Stimulated activated CD8-positive, alpha-beta memory T cell treated with anti-CD3 and anti-CD28 coated beads, Interleukin-2, amount 100 ng/mL, for 48 hours (primary cell): ENCODE results near the gene EYA4.

ENCODE experiments used
- DNase-seq, 2 donors: peaks; one replicate each; pipeline ENCODE4 v3.0.0-alpha.2; 2020; ENCODE audit warnings: low read depth in 2 of 2

Gene EYA4

DNA sequence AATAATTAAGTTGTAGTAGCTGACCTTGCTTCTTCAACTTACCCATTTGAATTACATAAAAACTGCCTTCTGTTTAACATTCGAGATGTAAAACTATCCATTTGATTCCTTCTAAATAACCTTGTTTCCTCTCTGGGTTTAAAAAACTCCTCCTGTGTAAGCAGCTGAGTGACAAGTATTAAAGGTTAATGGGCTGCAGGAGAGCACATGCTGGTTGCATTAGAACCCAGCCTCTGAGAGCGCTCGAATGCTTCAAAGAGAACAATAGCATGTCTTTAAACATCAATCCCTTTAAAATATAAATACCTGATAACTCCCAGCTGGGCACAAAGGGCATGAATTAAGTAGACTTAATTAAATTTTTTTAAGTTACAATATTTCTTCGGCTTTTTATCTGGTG is 215.8 kb downstream of the EYA4 start:
- DNase-seq: no peak

DNA sequence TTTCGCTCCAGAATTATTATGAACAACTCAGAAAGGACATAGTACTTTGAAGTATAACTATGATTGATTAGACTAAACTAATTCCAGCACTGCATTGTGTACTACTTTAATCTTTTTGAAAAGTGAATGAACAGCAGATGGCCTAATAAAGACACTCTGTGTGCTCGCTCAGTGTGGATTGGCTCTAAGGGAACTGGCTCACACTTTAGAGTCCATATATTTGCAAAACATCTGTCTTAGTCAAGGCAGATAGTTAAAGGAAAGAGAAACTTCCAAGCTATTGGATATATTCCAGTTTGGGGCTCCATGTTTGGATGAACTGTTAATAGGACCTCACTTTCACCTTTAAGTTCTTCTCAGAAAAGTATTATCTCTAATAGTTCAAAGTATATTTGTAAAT is 218.9 kb downstream of the EYA4 start:
- DNase-seq: no peak

DNA sequence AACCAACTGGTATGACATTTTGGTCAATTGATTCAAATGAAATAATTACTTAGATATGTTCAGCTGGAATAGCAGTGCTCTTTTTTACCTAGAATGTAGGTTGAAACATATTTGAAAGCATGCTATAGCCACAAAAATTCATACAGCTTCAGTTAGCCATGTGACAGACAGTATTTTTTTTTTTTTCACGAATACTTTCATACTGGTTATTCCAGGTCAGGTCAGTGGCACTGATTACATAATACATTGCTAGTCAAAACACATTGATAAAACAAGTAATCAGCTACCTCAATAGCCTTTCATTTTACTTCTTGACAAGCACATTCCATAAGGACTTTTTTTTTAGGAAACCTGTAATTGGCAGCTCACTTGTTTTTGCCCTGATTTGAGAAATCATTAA is 222.6 kb downstream of the EYA4 start:
- no peak for DNase-seq

DNA sequence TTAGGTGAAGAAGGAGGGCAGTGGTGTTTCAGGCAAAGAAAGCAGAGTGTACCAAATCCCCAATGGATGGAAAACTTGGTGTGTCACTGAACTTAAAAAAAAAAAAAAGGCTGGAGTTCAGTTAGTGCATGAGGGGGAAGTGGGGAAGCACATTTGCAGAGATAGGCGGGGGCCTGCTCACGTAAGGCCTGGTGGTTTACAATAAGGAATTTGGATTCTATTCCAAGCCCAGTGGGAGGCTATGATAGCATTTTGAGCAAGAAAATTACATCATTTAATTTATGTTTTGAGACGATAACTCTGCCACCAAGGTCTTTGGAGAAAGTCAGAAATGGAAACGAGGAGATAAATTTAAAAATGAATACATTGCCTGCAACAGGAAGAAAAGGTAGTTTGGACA is 225.5 kb downstream of the EYA4 start:
- DNase-seq: no peak

DNA sequence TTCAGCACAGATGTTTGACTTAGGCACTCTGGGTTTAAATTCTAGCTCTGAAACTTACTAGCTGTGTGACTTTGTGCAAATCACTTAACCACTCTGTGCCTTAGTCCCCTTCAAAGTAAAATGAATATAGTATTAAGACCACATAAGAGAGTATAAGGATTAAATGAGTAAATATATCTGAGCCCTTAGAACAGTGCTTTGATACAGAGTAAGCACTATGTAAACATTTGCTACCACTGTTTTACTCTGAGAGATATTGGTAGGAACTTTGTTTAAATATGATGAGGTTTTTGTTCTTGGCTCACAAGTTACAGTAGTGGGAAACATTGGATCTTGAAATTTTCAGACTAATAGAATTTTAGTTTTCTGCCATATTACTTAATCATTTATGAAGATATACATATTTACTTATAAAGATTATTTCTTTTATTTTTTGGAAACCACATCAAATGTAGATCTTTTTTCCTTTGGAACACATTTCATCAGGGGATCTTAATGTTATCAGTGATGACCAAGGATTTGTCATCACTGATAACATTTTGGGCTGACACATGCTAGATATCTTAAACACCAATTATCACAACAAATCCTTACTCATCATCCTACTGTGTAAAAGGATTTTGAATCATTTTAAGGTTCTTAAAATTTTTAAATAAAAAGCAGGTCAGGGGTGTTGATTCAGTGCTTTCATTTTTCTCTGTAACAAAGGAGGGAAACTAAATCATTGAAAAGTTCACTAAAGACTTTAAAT is 226.2 kb downstream of the EYA4 start:
- no peak for DNase-seq

DNA sequence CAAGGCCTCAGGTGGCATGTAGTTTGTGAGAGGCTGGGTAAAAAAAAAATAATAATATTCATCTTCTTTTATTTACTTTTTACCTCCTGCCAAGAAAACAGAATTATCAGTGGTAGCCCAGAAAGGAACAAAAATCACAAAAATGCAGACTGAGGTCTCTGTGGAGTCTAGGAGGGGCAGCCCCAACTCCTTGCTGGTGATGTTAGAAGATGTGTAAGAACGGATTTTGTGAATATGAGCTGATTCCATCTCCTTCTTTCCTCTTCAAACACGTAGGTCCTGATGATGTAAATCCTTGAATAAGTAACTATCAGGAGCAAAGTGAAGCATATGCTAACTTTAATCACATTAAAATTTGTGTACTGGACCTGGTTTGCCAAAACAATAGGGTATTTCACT is 226.8 kb downstream of the EYA4 start:
- DNase-seq: no peak

DNA sequence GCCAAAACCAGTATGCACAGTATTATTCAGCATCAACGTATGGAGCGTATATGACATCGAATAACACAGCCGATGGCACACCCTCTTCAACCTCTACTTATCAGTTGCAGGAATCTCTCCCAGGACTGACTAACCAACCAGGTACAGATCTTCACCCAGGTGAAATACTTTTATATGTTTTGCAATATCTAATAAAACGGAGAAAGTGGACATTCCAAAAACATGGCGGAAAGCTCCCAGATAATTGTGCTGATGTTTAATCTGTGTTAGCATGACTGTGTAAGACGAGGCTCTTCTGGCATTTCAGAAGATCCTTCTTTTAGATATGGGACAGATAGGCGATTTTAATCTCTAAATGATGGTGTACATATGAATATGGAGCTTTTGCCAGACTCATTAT is 227.4 kb downstream of the EYA4 start:
- no peak for DNase-seq

DNA sequence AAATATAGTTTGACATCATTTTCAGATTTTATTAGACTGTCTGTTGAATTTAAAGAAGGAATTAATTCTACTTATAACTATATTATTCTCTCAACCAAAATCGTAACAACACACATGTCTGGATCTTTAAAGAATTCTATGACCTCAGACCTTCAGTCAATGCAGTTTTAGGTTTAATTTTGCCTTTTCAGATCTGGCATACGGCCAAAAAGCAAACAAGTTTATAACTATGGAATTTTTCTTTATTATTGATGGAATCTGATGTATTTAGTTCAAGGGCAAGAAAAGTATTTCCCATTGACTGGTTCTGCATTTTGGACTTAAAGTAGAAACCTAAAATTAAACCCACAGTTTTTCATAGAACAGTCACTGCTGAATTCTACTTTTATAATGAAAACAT is 233.4 kb downstream of the EYA4 start:
- DNase-seq: no peak

DNA sequence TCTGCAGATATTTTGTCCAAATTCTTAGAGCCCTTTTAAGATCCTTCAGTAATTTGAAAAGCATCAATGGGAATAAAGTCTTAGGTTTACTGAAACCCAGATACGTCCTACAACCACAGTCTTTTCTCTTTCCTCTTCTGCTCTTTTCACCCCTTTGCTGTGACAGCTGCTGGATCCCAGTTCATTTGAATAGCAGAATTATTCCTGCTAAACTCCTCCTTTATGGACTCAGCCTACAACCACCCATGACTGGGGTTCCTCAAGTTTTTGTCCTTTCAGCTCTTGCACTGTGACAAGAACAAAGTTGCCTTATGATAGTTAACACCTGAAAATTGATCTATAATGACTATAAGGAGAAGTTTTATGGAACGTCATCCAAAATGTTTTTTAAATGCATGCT is 237.5 kb downstream of the EYA4 start:
- DNase-seq: no peak

DNA sequence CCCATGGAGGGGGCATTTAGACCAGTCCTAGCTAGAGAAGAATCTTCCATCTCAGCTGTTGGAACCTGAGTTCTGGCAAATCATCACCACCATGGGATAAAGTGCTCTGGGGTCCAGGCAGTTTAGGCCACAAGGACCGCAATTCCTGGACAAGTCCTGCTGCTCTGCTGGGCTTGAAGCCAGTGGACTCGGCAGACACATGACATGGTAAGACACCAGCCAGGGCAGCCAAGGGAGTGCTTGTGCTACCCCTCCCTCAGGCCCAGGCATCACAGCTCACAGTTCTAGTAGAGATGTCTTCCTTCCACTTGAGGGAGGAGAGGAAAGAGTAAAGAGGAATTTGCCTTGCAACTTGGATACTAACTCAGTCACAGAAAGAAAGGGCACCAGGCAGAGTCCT is 246.0 kb downstream of the EYA4 start:
- no peak for DNase-seq

DNA sequence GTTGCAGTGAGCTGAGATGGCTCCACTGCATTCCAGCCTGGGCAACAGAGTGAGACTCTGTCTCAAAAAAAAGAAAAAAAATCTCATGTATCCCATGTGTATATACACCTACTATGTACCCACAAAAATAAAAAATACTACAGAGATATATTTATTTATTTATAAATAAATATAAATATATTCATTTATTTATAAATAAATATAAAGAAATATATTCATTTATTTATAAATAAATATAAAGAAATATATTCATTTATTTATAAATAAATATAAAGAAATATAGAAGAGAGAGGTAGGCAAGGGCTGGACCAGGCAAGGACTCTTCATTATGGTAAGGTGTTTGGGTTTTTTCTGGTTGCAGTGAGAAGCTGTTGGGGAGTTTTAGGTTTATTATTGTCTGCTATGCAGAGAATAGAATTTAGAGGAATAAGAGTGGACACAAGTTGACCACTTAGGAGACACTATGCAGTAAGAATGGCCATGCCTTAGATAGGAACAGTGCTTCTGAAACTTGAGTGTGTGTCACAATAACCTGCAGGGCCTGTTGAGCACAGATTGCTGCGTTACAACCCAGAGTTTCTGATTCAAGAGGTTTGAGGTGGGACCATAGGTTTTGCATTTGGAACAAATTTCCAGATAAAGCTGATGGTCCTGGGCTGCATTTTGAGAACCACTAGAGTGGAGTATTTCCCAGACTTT is 254.2 kb downstream of the EYA4 start:
- no peak for DNase-seq

DNA sequence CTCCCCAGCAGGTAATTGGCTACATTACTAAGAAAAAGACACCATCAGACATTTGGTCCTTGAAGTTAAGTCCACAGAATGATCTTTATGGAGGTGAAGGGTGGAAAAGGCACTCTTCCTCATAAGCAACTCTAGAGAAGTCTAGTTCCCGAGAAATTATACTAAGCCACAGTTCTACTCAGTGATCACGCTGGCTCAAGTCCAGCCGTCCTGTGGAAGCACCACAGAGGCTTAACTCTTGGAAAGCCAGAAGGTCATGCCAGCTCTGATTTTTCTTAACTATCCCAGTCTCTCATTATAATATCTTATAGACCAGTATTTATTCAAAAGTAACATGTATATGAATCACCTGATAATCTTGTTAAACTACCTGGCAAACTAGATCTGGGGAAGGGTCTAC is 258.5 kb downstream of the EYA4 start:
- no peak for DNase-seq

DNA sequence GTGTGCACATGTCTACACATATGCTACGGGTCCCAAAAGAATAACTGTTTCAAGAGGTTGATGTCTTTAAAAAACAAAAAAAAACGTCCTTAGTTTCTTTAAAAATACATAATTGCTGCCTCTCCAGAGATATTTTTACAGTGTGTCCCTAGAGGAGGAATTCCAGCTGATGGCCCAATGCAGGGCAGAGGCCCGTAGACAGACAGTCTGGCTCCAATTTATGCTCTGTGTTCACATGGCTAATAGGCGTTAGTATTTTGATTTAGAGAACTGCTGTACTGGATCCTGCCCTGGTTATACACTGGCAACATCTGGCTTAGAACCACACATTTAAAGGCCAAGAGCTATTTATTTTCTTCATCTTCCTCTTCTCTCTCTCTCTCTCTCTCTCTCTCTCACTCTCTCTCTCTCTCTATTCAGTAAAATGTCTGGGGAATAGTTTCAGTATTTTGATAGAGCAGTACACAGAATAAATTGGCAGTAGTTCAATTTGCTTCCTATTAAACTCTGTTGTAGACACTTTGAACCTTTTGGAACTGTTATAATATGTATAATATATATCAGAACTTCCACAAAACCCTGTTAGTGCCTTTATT is 260.6 kb downstream of the EYA4 start:
- no peak for DNase-seq

DNA sequence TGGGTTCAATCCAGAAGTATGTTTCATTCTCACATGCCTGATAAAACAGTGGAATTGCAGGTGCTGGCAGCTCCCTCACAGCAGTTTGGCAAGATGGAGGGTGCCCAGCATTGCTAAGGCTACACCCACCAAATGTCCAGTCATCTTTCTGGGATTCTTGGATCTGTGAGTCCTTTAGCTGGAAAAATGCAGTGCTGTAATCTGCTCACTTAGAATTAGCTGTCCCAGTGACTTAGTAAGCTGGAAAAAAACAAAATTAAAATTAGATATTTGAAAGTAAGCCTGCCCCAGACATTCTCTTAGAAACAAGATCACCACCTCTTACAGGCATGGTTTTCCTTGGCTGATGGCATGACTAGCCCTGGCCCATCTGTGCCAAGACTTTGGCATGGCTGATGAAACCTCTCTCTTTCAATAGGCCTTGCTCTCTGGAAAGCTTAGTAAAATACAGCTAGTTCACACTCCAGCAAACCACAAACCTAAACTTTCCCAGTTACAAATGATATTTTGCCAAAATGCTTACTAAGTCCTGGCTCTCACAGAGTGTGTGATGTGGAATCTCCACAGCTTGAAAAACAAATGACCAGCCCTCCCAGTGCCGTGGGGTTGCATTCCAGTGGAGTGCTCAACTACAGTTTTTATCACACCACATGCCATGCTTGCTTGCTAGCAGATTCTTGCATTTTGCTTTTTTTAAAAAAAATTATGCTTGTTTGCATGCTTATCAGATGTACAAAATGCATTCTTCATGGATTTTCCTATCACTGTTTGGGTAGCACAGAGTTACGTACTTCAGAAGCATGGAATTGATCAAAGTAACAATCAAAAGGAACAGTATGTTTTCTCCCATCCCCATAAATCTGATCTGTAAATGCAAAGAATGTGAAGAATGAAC is 261.5 kb downstream of the EYA4 start:
- no peak for DNase-seq

DNA sequence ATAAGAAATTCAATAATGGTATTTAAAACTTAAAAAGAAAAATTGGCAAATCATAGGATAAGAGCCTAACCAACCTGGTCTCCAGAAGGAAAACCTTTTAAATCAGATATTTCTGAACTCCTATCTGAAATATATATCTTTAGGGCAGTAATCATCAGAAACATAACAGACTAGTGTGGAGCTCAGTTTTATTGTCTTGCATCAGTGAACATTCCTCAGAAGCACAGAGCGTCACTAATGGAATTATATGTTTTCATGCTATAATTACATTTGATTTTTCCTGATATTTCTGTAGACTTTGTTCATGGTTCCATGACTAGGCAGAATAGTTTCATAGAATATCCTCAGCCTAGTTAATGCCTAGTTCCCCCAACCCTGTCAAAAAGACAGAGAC is 262.2 kb downstream of the EYA4 start:
- no peak for DNase-seq

DNA sequence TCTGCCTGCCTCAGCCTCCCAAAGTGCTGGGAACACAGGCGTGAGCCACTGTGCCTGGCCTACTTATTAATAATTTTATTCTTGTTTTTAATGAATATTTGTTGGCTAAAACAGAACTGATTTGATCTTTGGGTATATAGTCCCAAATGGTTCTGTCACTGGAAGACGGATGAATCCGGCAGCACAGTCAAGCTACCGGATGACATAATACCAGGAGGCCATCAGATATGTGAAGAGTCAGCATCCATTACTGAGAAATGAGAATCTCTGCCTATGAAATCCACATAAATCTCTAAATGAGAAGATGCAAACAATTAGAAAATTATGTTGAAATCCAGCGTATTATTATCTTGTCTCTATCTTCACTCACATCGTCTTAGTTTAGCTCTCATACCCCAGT is 263.0 kb downstream of the EYA4 start:
- DNase-seq: no peak

DNA sequence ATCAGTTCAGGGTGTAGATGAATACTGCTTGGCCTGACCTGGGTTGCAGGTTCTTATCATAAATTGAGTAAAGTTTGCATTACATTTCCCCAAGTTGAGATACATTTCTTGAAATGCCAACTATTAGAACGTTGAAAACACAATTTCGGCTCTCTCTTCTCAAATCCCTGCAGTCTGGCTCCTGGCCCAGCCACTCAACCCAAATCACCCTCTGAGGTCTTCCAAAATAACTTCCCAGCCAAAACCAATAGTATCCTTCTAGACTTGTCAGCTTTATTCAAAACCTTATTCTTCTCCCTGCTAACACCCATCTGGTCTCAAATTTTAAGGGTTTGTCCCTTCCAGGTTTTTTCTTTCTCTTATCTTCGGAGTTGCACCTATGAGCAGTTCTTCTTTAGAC is 263.6 kb downstream of the EYA4 start:
- no peak for DNase-seq

DNA sequence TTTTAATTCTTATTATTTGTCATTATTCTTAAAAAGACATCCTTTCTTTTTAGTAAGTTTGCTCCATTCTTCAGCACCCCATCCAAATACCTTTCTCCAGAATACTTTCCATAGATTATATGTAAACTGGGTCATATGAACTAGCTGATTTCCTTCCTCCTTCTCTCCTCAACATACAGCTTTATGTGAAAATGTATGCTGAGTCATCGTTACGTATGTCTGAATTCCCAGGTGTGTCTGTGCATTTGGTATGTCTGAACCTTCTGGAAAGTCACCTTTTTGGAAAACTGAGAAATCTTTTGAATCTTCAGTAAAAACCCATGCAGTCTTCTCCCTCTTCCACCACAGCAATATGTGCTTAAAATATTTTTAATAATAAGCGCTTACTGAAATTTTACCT is 264.5 kb downstream of the EYA4 start:
- no peak for DNase-seq

DNA sequence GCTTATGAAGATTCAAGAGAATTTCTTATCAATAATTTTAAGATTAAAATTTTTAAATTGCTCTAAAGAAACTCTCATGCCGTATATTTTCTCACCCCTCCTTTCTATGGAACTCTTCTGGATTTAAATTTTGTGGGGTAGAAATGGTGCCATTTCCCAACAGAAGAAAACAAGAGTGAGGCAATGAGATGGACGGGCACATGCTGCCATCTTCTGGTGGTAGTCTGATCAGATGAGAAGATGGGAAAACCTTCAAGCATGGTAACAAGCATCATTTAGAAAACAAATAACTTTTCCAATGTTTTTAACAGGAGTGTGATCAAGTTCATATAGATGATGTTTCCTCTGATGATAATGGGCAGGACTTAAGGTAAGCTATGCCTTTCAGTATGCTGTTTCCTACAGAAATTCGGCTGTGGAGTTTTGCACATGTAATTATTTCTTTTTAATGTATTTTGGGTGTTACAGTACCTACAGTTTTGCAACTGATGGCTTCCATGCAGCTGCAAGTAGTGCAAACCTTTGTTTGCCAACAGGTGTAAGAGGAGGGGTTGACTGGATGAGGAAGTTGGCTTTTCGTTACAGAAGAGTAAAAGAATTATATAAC is 271.4 kb downstream of the EYA4 start:
- DNase-seq: peak; percentile 1

DNA sequence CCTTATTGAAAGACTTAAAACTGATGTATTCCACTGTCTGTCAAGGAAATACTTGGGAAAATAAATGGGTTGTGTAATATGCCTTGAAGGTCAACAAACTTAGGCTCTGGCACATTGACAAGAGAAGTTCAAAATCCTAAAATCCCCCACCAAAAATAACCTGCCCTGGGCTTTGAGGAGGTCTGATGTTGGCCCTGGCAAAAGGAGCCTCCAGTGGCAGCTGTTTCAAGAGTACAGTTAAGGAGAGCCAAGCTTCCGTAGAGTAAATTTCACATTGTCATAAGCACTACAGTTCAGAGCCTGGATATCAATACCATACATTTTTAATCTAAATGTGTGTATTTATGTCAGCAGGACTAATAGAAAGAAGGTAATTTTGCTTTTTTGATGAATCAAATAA is 282.7 kb downstream of the EYA4 start:
- no peak for DNase-seq

DNA sequence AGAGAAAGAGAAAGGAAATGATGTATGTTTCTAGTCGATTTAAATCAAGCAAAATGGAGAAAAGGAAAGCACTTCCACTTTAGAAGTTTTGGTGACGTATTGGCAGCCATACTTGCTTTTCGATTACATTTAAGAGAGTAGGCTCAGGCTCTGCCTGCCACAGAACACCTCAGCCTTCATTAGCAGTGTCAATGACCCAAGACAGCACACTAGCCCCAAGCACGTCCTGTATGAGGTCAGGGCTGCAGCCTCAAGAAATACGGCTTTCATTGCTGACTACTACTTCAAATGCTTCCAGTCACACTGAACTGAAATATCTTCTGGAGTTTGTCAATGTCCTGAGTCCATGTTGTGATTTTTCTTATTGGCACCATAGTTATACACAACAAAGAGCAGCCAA is 285.3 kb downstream of the EYA4 start:
- DNase-seq: no peak

DNA sequence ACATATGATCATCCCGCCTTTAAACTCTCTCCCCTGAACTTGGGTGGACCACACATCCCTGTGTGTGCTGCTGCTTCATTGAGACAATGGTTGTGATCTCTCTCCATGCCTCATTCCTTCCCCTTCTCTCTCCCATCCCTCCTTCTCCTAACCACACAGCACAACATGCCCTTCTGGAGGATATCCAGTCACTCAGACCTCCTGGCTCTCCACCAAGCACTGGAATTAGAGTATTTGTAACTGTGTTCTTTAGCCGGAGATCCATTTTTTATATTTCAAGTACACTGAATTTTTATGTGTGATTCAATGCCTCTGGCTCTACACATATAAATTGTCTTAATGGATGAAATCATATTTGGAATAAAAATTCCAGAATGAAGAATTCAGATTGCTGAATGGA is 287.4 kb downstream of the EYA4 start:
- no peak for DNase-seq
